Panc1 (cell line): ENCODE results near the gene CRY2.

Experiments
- POLR2AphosphoS5 ChIP-seq: IDR thresholded peaks from 2 replicates; pipeline ENCODE4 v1.6.1; 2012; ENCODE audit warnings: mild to moderate bottlenecking, low read depth, low read length, moderate library complexity
- REST ChIP-seq, 2 experiments: IDR thresholded peaks; 2 replicates each; pipeline ENCODE4 v1.6.1; 2011 to 2012; ENCODE audit warnings: low read depth in 2 of 2, control low read depth in 1 of 2, low read length in 1 of 2, mild to moderate bottlenecking in 1 of 2, moderate library complexity in 1 of 2; ENCODE audit not compliant: insufficient read depth in 1 of 2
- SIN3A ChIP-seq: IDR thresholded peaks from 2 replicates; pipeline ENCODE4 v1.6.1; 2012; ENCODE audit warnings: low read depth, mild to moderate bottlenecking, low read length, moderate library complexity, borderline replicate concordance; ENCODE audit not compliant: insufficient read depth
- TCF7L2 ChIP-seq: IDR thresholded peaks from 2 replicates; pipeline ENCODE4 v1.6.1; 2011; ENCODE audit warnings: mild to moderate bottlenecking, low read depth, low read length, inconsistent platforms
- TF ChIP-seq, protein P1 (sequence below): fragments of 450-650 bp; IDR thresholded peaks from 2 replicates; pipeline ENCODE4 v1.5.1; 2017; ENCODE audit warnings: mild to moderate bottlenecking

GRCh38 chr11:45924036-45924915 is 77.0 kb downstream of the CRY2 start:
- TF ChIP-seq, protein P1, sequence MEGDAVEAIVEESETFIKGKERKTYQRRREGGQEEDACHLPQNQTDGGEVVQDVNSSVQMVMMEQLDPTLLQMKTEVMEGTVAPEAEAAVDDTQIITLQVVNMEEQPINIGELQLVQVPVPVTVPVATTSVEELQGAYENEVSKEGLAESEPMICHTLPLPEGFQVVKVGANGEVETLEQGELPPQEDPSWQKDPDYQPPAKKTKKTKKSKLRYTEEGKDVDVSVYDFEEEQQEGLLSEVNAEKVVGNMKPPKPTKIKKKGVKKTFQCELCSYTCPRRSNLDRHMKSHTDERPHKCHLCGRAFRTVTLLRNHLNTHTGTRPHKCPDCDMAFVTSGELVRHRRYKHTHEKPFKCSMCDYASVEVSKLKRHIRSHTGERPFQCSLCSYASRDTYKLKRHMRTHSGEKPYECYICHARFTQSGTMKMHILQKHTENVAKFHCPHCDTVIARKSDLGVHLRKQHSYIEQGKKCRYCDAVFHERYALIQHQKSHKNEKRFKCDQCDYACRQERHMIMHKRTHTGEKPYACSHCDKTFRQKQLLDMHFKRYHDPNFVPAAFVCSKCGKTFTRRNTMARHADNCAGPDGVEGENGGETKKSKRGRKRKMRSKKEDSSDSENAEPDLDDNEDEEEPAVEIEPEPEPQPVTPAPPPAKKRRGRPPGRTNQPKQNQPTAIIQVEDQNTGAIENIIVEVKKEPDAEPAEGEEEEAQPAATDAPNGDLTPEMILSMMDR, result no peak
- no peak for TF ChIP-seq SIN3A
- no peak for TF ChIP-seq REST (IDR thresholded peaks at IDR 0.05; ENCODE audit: insufficient read depth in 1 of 2, low read depth in 2 of 2, low read length in 1 of 2)
- no peak for TF ChIP-seq POLR2AphosphoS5
- TF ChIP-seq TCF7L2, result no peak
